IMR-90 (cell line): ENCODE data around the gene ACVR1B. TPM values are rescaled to one million over a fixed set of nuclear protein-coding genes. Genes with fewer than 3 reads are reported as not detected.

Source experiments
- ATAC-seq: fragments of 200-7000 bp; cut with Tn5 transposase; 2 replicates; pipeline ENCODE4 v1.9.1; 2020; ENCODE audit warnings: low read depth, mild to moderate bottlenecking, moderate library complexity
- BruUV-seq: library from RNA; stranded (reverse); fragments of 400-500 nt; replicated peaks from 2 replicates; lab custom pipeline; 2021; lab: Mats Ljungman, UMichigan
- CTCF ChIA-PET: fragments of 300-600 bp; formaldehyde crosslinking; extraction: SDS; loops from one replicate; lab custom pipeline; 2021; ENCODE audit warnings: antibody characterized with exemption; lab: Yijun Ruan, JAX
- POLR2A ChIA-PET: fragments of 300-600 bp; sonication (Branson Sonifier 250); formaldehyde crosslinking; loops from one replicate; lab custom pipeline; 2022; ENCODE audit warnings: antibody characterized with exemption; ENCODE audit not compliant: unreplicated experiment; lab: Charles Lee
- DNase-seq: peaks from one replicate; pipeline ENCODE4 v3.0.0; 2013
- H2AFZ ChIP-seq: replicated peaks from 2 replicates; pipeline ENCODE3; 2013; ENCODE audit warnings: low read length, mild to moderate bottlenecking; ENCODE audit not compliant: poor library complexity
- H2AK5ac ChIP-seq: 2 replicates; pipeline ENCODE4 v1.6.1; 2013; ENCODE audit warnings: low read depth, low read length, inconsistent platforms
- H2AK9ac ChIP-seq: replicated peaks from 2 replicates; pipeline ENCODE3; 2013; ENCODE audit warnings: mild to moderate bottlenecking, low read depth, low read length, moderate library complexity; ENCODE audit not compliant: poor library complexity
- H2BK120ac ChIP-seq: 2 replicates; pipeline ENCODE4 v1.6.1; 2013; ENCODE audit warnings: low read depth, low read length, inconsistent platforms
- H2BK15ac ChIP-seq: 3 replicates; pipeline ENCODE4 v1.6.1; 2013; ENCODE audit warnings: low read depth, low read length, inconsistent platforms
- H2BK20ac ChIP-seq: 2 replicates; pipeline ENCODE4 v1.6.1; 2013; ENCODE audit warnings: low read depth, mild to moderate bottlenecking, inconsistent platforms, low read length, moderate library complexity
- H2BK5ac ChIP-seq: 2 replicates; pipeline ENCODE4 v1.6.1; 2013; ENCODE audit warnings: mild to moderate bottlenecking, low read depth, low read length, inconsistent platforms; ENCODE audit not compliant: poor library complexity, severe bottlenecking
- H3K14ac ChIP-seq: replicated peaks from 2 replicates; pipeline ENCODE4 v1.6.1; 2013; ENCODE audit warnings: low read depth, low read length, inconsistent platforms
- H3K18ac ChIP-seq: 2 replicates; pipeline ENCODE4 v1.6.1; 2013; ENCODE audit warnings: low read depth, low read length, control low read depth
- H3K23ac ChIP-seq: 2 replicates; pipeline ENCODE4 v1.6.1; 2013; ENCODE audit warnings: low read depth, low read length, inconsistent platforms
- H3K27ac ChIP-seq: 2 replicates; pipeline ENCODE4 v1.5.1; 2013; ENCODE audit warnings: mild to moderate bottlenecking, control low read depth, low read length; ENCODE audit not compliant: insufficient read depth
- H3K27me3 ChIP-seq: 2 replicates; pipeline ENCODE4 v1.6.1; 2013; ENCODE audit warnings: low read length; ENCODE audit not compliant: control insufficient read depth, insufficient read depth
- H3K36me3 ChIP-seq: 2 replicates; pipeline ENCODE4 v1.6.1; 2013; ENCODE audit warnings: low read length, mixed read lengths; ENCODE audit not compliant: control insufficient read depth, insufficient read depth
- H3K4ac ChIP-seq: 2 replicates; pipeline ENCODE4 v1.6.1; 2013; ENCODE audit warnings: low read depth, low read length, inconsistent platforms
- H3K4me1 ChIP-seq: 2 replicates; pipeline ENCODE4 v1.6.1; 2013; ENCODE audit warnings: low read length, mixed read lengths; ENCODE audit not compliant: control insufficient read depth, insufficient read depth
- H3K4me2 ChIP-seq: 2 replicates; pipeline ENCODE4 v1.6.1; 2013; ENCODE audit warnings: low read depth, mild to moderate bottlenecking, control low read depth, low read length, moderate library complexity
- H3K4me3 ChIP-seq: 2 replicates; pipeline ENCODE4 v1.5.1; 2013; ENCODE audit warnings: low read depth, mild to moderate bottlenecking, control low read depth, low read length, moderate library complexity; ENCODE audit not compliant: insufficient read depth
- H3K56ac ChIP-seq: 2 replicates; pipeline ENCODE4 v1.6.1; 2013; ENCODE audit warnings: low read length, inconsistent platforms; ENCODE audit not compliant: insufficient read depth; ENCODE audit errors: extremely low read depth
- H3K79me1 ChIP-seq, 2 experiments: 2 replicates each; pipeline ENCODE4 v1.6.1; 2013; ENCODE audit warnings: low read length in 2 of 2, inconsistent platforms in 1 of 2, low read depth in 1 of 2
- H3K9ac ChIP-seq: 2 replicates; pipeline ENCODE4 v1.6.1; 2013; ENCODE audit warnings: low read depth, low read length, control low read depth
- H3K9me1 ChIP-seq: 2 replicates; pipeline ENCODE4 v1.6.1; 2013; ENCODE audit warnings: low read length, inconsistent platforms; ENCODE audit not compliant: insufficient read depth
- H3K9me3 ChIP-seq: 2 replicates; pipeline ENCODE4 v1.6.1; 2013; ENCODE audit warnings: low read length; ENCODE audit not compliant: control insufficient read depth, insufficient read depth
- H4K20me1 ChIP-seq: 2 replicates; pipeline ENCODE4 v1.6.1; 2013; ENCODE audit warnings: low read length, inconsistent platforms; ENCODE audit not compliant: insufficient read depth
- H4K5ac ChIP-seq: 2 replicates; pipeline ENCODE4 v1.6.1; 2013; ENCODE audit warnings: mild to moderate bottlenecking, low read depth, low read length, control low read depth
- H4K8ac ChIP-seq, 2 experiments: 2 replicates each; pipeline ENCODE4 v1.6.1; 2013; ENCODE audit warnings: low read depth in 2 of 2, low read length in 2 of 2, control low read depth in 1 of 2, inconsistent platforms in 1 of 2
- H4K91ac ChIP-seq: 2 replicates; pipeline ENCODE4 v1.6.1; 2013; ENCODE audit warnings: low read depth, low read length, inconsistent platforms; ENCODE audit not compliant: insufficient read depth
- RFX5 ChIP-seq: IDR thresholded peaks from 2 replicates; pipeline ENCODE4 v1.8.0; 2012; ENCODE audit warnings: low read depth, mild to moderate bottlenecking, low read length, moderate library complexity
- WGBS, 2 experiments: methylation state at CpG; one replicate each; pipeline versions ENCODE4 v1.1.5 to v1.1.7; 2013; ENCODE audit warnings: missing lambda C conversion rate in 2 of 2; ENCODE audit not compliant: insufficient read length in 1 of 2; ENCODE audit errors: extremely low coverage in 2 of 2; 5-methylcytosine and 5-hydroxymethylcytosine counted together
- dilution Hi-C: fragments of 300-500 bp; cut with HindIII; formaldehyde crosslinking; loops from one replicate; pipeline ENCODE4 v1.14.3; 2018; ENCODE audit warnings: low sequenced_read_pairs; ENCODE audit not compliant: unreplicated experiment
- in situ Hi-C: fragments of 300-500 bp; cut with MboI; formaldehyde crosslinking; loops from 3 replicates; pipeline ENCODE4 v1.14.3; 2019; ENCODE audit warnings: low sequenced_read_pairs, inconsistent platforms, mixed read lengths
- intact Hi-C: fragments of 100-400 bp; cut with micrococcal nuclease; formaldehyde crosslinking; loops from 2 replicates; pipeline ENCODE4 v1.10.0; 2022
- polyA plus RNA-seq, 3 experiments: library from polyadenylated mRNA; depleted of rRNA; stranded (reverse); fragments of >200 nt; gene quantifications; 2 replicates each; pipeline ENCODE4 v1.2.3, GENCODE V29; 2012; ENCODE audit warnings: low replicate concordance in 1 of 3
- total RNA-seq: library from RNA; depleted of rRNA; stranded (reverse); fragments of >200 nt; gene quantifications from 2 replicates; pipeline ENCODE4 v1.2.3, GENCODE V29; 2012

Gene ACVR1B
- total and polyA plus RNA-seq, 2 of the 4 experiments (the other 2 are of a cell fraction) = 5.7 to 13.6 TPM

GRCh38 chr12:52003016-52003550 lies 51.6 kb downstream of the ACVR1B start:
- no peaks in the 10 kb centered on the region; the same call in 1 of the 2 replicates for H3K4me1 ChIP-seq
- H2AK9ac ChIP-seq = no peak overlapping the region
- H3K79me1 ChIP-seq = peaks cover 3 to 18% of the 10 kb centered on the region in 2 experiments; a peak in 2 of 4 replicates
- BruUV-seq = no TSS peak
- no peak overlapping the region for H2BK20ac ChIP-seq
- no peak overlapping the region for H2BK120ac ChIP-seq
- no peak overlapping the region for H2AK5ac ChIP-seq
- H3K9me1 ChIP-seq = peaks cover 7% of the 10 kb centered on the region; the same call in 1 of the 2 replicates
- no peak overlapping the region for H4K8ac ChIP-seq
- ATAC-seq (no peak), DNase-seq (no peak)
- H3K14ac ChIP-seq = no peak overlapping the region
- CTCF ChIA-PET = interaction anchor here (1.2 to 7.8 kb wide), 5 partner anchors 10 to 123 kb away, joined by 3 to 128 read pairs (median 6); no protein-coding TSS in a partner anchor
- H2BK5ac ChIP-seq = no peak overlapping the region
- H3K36me3 ChIP-seq = peaks cover 2% of the 10 kb centered on the region
- H3K4me2 ChIP-seq = no peak overlapping the region
- no peak overlapping the region for H3K9ac ChIP-seq
- WGBS, 2 experiments = 100% methylated on average over 2 of the region's 8 CpGs; no CpG with 5 or more reads in 1 of the 2 experiments
- in situ Hi-C loops = no loop called here
- H3K27me3 ChIP-seq = no peaks in the 10 kb centered on the region
- H4K20me1 ChIP-seq = no peaks in the 10 kb centered on the region; the same call in 1 of the 2 replicates
- no peak overlapping the region for H2BK15ac ChIP-seq
- no peaks in the 10 kb centered on the region for H3K9me3 ChIP-seq
- H3K18ac ChIP-seq = no peak overlapping the region
- no peak for TF ChIP-seq RFX5
- H2AFZ ChIP-seq = no peak overlapping the region
- POLR2A ChIA-PET = no interaction called here
- H3K56ac ChIP-seq = no peak overlapping the region
- no peak overlapping the region for H3K4ac ChIP-seq
- no peak overlapping the region for H3K4me3 ChIP-seq
- no peak overlapping the region for H4K5ac ChIP-seq
- H3K23ac ChIP-seq = no peak overlapping the region
- intact Hi-C loops = no loop called here
- dilution Hi-C loops = no loop called here
- no peak overlapping the region for H3K27ac ChIP-seq
- no peak overlapping the region for H4K91ac ChIP-seq
